ENCODE results near the gene LUC7L3.
A peak's percentile ranks its signal among the peaks of the same experiment; 100 is the strongest.
"Not testable (repeated sequence)": the region's sequence is repeated elsewhere in the genome, so short reads cannot be mapped to it uniquely, and the experiment has no call there.

The LUC7L3 gene, protein sequence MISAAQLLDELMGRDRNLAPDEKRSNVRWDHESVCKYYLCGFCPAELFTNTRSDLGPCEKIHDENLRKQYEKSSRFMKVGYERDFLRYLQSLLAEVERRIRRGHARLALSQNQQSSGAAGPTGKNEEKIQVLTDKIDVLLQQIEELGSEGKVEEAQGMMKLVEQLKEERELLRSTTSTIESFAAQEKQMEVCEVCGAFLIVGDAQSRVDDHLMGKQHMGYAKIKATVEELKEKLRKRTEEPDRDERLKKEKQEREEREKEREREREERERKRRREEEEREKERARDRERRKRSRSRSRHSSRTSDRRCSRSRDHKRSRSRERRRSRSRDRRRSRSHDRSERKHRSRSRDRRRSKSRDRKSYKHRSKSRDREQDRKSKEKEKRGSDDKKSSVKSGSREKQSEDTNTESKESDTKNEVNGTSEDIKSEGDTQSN

GRCh38 chr17:50719144-50719923 is at the start of gene LUC7L3:
Gene LUC7L3 (plus strand): TSS chr17:50719603. CDS start chr17:50719733, 130 bp downstream.
- Histone ChIP-seq H3K4me1 (ENCODE audit: control insufficient read depth, insufficient read depth, low read length) (peaks cover 20% of the 10 kb centered on the region), H3K9ac (ENCODE audit: low read length) (peak within 1 kb of the TSS; percentile 98), H3K9me3 (ENCODE audit: control insufficient read depth, low read length) (no peaks in the 10 kb centered on the region), H3K36me3 (ENCODE audit: control insufficient read depth, insufficient read depth, low read length) (no peaks in the 10 kb centered on the region), H3K4me3 (ENCODE audit: low read length) (peak within 1 kb of the TSS; percentile 89), H3K27me3 (ENCODE audit: control insufficient read depth, insufficient read depth, low read length) (no peaks in the 10 kb centered on the region)

GRCh38 chr17:50672071-50672470 is 47.3 kb upstream of the LUC7L3 start:
- Histone ChIP-seq H3K9ac (ENCODE audit: low read length) (no peak overlapping the region), H3K4me3 (ENCODE audit: low read length) (no peak overlapping the region), H3K4me1 (ENCODE audit: control insufficient read depth, insufficient read depth, low read length) (peaks cover 30% of the 10 kb centered on the region), H3K36me3 (ENCODE audit: control insufficient read depth, insufficient read depth, low read length) (peaks cover 10% of the 10 kb centered on the region), H3K27me3 (ENCODE audit: control insufficient read depth, insufficient read depth, low read length) (no peaks in the 10 kb centered on the region), H3K9me3 (ENCODE audit: control insufficient read depth, low read length) (no peaks in the 10 kb centered on the region)

DNA sequence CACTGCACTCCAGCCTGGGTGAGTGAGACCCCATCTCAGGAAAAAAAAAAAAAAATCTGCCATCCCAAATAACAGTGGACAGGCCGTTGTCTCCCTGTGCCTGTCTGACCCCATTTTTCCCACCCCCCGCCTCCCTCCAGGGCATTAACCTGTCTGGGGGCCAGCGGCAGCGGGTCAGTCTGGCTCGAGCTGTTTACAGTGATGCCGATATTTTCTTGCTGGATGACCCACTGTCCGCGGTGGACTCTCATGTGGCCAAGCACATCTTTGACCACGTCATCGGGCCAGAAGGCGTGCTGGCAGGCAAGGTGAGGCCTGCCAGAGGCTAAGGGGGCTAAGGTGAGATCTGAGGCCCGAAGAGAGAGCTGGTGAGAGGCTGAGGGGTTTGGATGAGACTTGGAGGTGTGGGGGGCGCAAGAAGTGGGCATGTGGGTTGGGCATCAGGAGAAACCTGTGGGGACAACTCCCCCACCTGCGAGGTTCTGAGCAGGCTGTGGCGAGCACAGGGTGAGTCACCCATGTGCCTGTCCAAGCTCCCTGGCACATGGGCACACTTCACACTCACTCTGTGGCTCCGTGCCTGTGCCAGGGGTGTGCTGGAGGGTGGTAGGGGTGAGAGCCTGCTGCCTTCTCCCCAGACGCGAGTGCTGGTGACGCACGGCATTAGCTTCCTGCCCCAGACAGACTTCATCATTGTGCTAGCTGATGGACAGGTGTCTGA is 46.4 kb upstream of the LUC7L3 start:
- H3K9me3 ChIP-seq (ENCODE audit: control insufficient read depth, low read length) = no peaks in the 10 kb centered on the region
- no peak overlapping the region for H3K4me3 ChIP-seq (ENCODE audit: low read length)
- no peak overlapping the region for H3K9ac ChIP-seq (ENCODE audit: low read length)
- peaks cover 24% of the 10 kb centered on the region for H3K4me1 ChIP-seq (ENCODE audit: control insufficient read depth, insufficient read depth, low read length)
- peaks cover 10% of the 10 kb centered on the region for H3K36me3 ChIP-seq (ENCODE audit: control insufficient read depth, insufficient read depth, low read length)
- no peaks in the 10 kb centered on the region for H3K27me3 ChIP-seq (ENCODE audit: control insufficient read depth, insufficient read depth, low read length)

DNA sequence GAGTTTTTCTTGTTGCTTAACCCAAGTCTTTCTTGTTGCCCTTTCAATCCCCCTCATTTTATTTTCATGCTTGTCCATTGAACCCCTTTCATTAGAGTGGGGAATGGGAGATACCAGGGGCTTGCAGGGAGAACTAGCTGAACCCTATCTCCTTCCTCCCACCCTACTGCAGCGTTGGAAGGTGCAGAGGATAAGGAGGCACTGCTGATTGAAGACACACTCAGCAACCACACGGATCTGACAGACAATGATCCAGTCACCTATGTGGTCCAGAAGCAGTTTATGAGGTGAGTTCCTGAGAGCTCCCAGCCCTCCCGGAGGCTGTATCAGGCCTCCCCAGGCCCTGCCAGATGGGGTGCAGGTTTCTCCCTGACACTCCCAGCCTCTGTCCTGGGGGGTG is 44.2 kb upstream of the LUC7L3 start:
- Histone ChIP-seq H3K9me3 (ENCODE audit: control insufficient read depth, low read length) (no peaks in the 10 kb centered on the region), H3K4me1 (ENCODE audit: control insufficient read depth, insufficient read depth, low read length) (peaks cover 20% of the 10 kb centered on the region), H3K9ac (ENCODE audit: low read length) (no peak overlapping the region), H3K27me3 (ENCODE audit: control insufficient read depth, insufficient read depth, low read length) (no peaks in the 10 kb centered on the region), H3K36me3 (ENCODE audit: control insufficient read depth, insufficient read depth, low read length) (peaks cover 23% of the 10 kb centered on the region), H3K4me3 (ENCODE audit: low read length) (no peak overlapping the region)

DNA sequence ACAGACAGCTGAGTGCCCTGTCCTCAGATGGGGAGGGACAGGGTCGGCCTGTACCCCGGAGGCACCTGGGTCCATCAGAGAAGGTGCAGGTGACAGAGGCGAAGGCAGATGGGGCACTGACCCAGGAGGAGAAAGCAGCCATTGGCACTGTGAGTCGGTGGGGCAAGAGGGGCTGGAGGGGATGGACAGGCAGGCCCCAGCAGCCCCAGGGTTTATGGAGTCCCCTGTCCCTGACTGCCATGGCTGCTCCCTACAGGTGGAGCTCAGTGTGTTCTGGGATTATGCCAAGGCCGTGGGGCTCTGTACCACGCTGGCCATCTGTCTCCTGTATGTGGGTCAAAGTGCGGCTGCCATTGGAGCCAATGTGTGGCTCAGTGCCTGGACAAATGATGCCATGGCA is 43.8 kb upstream of the LUC7L3 start:
- H3K36me3 ChIP-seq (ENCODE audit: control insufficient read depth, insufficient read depth, low read length) = peaks cover 23% of the 10 kb centered on the region
- H3K9me3 ChIP-seq (ENCODE audit: control insufficient read depth, low read length) = no peaks in the 10 kb centered on the region
- H3K27me3 ChIP-seq (ENCODE audit: control insufficient read depth, insufficient read depth, low read length) = no peaks in the 10 kb centered on the region
- no peak overlapping the region for H3K4me3 ChIP-seq (ENCODE audit: low read length)
- no peak overlapping the region for H3K9ac ChIP-seq (ENCODE audit: low read length)
- H3K4me1 ChIP-seq (ENCODE audit: control insufficient read depth, insufficient read depth, low read length) = peaks cover 20% of the 10 kb centered on the region

GRCh38 chr17:50676065-50676975 is 43.1 kb upstream of the LUC7L3 start:
- H3K9ac ChIP-seq (ENCODE audit: low read length) = no peak overlapping the region

GRCh38 chr17:50677851-50678375 is 41.5 kb upstream of the LUC7L3 start:
- Histone ChIP-seq H3K9me3 (ENCODE audit: control insufficient read depth, low read length) (no peaks in the 10 kb centered on the region), H3K36me3 (ENCODE audit: control insufficient read depth, insufficient read depth, low read length) (peaks cover 23% of the 10 kb centered on the region), H3K4me3 (ENCODE audit: low read length) (no peak overlapping the region), H3K27me3 (ENCODE audit: control insufficient read depth, insufficient read depth, low read length) (no peaks in the 10 kb centered on the region), H3K9ac (ENCODE audit: low read length) (no peak overlapping the region), H3K4me1 (ENCODE audit: control insufficient read depth, insufficient read depth, low read length) (peaks cover 24% of the 10 kb centered on the region)

More at GRCh38 chr17:50676065-50676975, 43.1 kb upstream of the LUC7L3 start:
- H3K9me3 ChIP-seq (ENCODE audit: control insufficient read depth, low read length) = no peaks in the 10 kb centered on the region
- H3K36me3 ChIP-seq (ENCODE audit: control insufficient read depth, insufficient read depth, low read length) = peaks cover 23% of the 10 kb centered on the region
- no peak overlapping the region for H3K4me3 ChIP-seq (ENCODE audit: low read length)
- H3K27me3 ChIP-seq (ENCODE audit: control insufficient read depth, insufficient read depth, low read length) = no peaks in the 10 kb centered on the region
- H3K4me1 ChIP-seq (ENCODE audit: control insufficient read depth, insufficient read depth, low read length) = peaks cover 20% of the 10 kb centered on the region

GRCh38 chr17:50679008-50679544 is 40.3 kb upstream of the LUC7L3 start:
- Histone ChIP-seq H3K9ac (ENCODE audit: low read length) (no peak overlapping the region), H3K27me3 (ENCODE audit: control insufficient read depth, insufficient read depth, low read length) (no peaks in the 10 kb centered on the region), H3K4me1 (ENCODE audit: control insufficient read depth, insufficient read depth, low read length) (peaks cover 23% of the 10 kb centered on the region), H3K9me3 (ENCODE audit: control insufficient read depth, low read length) (no peaks in the 10 kb centered on the region), H3K4me3 (ENCODE audit: low read length) (no peak overlapping the region), H3K36me3 (ENCODE audit: control insufficient read depth, insufficient read depth, low read length) (peaks cover 18% of the 10 kb centered on the region)

DNA sequence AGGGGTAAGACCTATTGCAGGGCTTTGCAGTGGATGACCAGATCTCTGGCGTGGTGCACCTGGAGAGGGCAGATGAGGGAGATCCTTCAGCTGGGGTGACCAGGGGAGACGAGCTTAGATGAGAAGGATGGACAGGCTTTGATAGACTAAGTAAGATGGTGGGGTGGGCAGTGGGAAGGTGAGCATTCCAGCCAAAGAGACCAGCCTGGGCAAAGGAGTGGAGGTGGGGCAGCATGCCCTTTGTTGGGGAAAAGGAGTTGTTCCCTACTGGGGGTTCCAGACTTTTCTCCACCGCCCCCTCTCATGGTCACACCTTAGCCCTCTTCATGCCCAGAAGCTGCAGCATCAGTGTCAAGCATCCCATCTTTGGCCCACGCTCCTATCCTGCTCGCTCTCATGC is 39.3 kb upstream of the LUC7L3 start:
- Histone ChIP-seq H3K36me3 (ENCODE audit: control insufficient read depth, insufficient read depth, low read length) (peaks cover 16% of the 10 kb centered on the region), H3K4me3 (ENCODE audit: low read length) (no peak overlapping the region), H3K9ac (ENCODE audit: low read length) (no peak overlapping the region), H3K4me1 (ENCODE audit: control insufficient read depth, insufficient read depth, low read length) (peaks cover 32% of the 10 kb centered on the region), H3K9me3 (ENCODE audit: control insufficient read depth, low read length) (no peaks in the 10 kb centered on the region), H3K27me3 (ENCODE audit: control insufficient read depth, insufficient read depth, low read length) (no peaks in the 10 kb centered on the region)

DNA sequence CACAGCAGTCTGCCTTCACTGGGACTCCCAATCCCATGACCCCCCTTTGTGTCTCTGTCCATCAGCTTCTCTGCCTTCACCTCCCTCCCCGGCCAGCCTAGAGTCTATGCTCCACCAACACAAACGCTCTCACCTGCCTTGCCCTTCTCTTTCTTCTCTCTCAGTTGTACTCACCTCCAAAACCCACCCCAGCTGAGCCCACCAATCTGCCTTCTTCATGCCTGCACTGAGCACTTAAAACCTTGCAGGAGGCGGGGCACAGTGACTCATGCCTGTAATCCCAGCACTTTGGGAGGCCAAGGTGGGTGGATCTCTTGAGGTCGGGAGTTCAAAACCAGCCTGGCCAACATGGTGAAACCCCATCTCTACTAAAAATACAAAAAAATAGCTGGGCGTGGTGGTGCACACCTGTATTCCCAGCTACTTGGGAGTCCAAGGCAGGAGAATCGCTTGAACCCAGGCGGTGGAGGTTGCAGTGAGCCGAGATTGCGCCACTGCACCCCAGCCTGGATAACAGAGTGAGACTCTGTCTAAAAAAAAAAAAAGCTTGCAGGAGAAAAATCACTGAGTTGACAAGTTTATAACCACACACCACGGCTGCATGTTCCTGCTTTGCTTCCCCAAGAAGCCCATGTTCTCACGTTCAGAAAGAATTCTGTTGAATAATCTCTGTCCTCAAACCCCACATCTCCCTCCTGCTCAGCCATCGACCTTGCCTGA is 38.7 kb upstream of the LUC7L3 start:
- H3K4me3 ChIP-seq (ENCODE audit: low read length); H3K9me3 ChIP-seq (ENCODE audit: control insufficient read depth, low read length): not testable (repeated sequence)

More for the DNA sequence above, 38.7 kb upstream of the LUC7L3 start:
- not testable (repeated sequence) for H3K9ac ChIP-seq (ENCODE audit: low read length); H3K27me3 ChIP-seq (ENCODE audit: control insufficient read depth, insufficient read depth, low read length)
- peaks cover 32% of the 10 kb centered on the region for H3K4me1 ChIP-seq (ENCODE audit: control insufficient read depth, insufficient read depth, low read length)
- H3K36me3 ChIP-seq (ENCODE audit: control insufficient read depth, insufficient read depth, low read length) = peaks cover 13% of the 10 kb centered on the region
